Endothelial cell of umbilical vein (primary cell): ENCODE measurements around the gene HEYL. TPM values are rescaled to one million over a fixed set of nuclear protein-coding genes. Genes with fewer than 3 reads are reported as not detected.

ENCODE experiments used
- BruUV-seq: library from RNA; stranded (reverse); fragments of 400-500 nt; replicated peaks from 2 replicates; lab custom pipeline; 2021; lab: Mats Ljungman, UMichigan
- CTCF ChIA-PET: fragments of 300-600, 350-600 bp; sonication (Branson Sonifier 250); formaldehyde crosslinking; loops from one replicate; lab custom pipeline; 2021; ENCODE audit warnings: antibody characterized with exemption, inconsistent platforms; lab: Charles Lee
- POLR2A ChIA-PET: fragments of 300-600, 350-600 bp; sonication (Branson Sonifier 250); formaldehyde crosslinking; loops from one replicate; lab custom pipeline; 2021; ENCODE audit warnings: antibody characterized with exemption, inconsistent platforms; lab: Charles Lee
- DNase-seq: peaks from one replicate; pipeline ENCODE4 v3.0.0-alpha.2; 2011; ENCODE audit warnings: low read depth, low spot score
- FAIRE-seq: peaks from 2 replicates; lab custom pipeline; 2011; peaks lifted over from hg19 to GRCh38; lab: Jason Lieb, UNC
- H2AFZ ChIP-seq: 2 replicates; pipeline ENCODE4 v1.6.0; 2012; ENCODE audit warnings: low read depth, low read length, control low read depth, inconsistent platforms
- H3K27ac ChIP-seq: 2 replicates; pipeline ENCODE4 v1.5.1; 2011; ENCODE audit warnings: low read depth, mild to moderate bottlenecking, control low read depth, low read length, moderate library complexity; ENCODE audit not compliant: insufficient read depth
- H3K27me3 ChIP-seq, 2 experiments: 2 replicates each; pipeline versions ENCODE4 v1.6.0 to v1.6.1; 2011; ENCODE audit warnings: low read length in 2 of 2, mixed read lengths in 1 of 2; ENCODE audit not compliant: control insufficient read depth in 2 of 2, insufficient read depth in 2 of 2
- H3K36me3 ChIP-seq, 2 experiments: 2 replicates in 1 of 2; 3 replicates in 1 of 2; pipeline ENCODE4 v1.5.1; 2011; ENCODE audit warnings: low read length in 2 of 2, mild to moderate bottlenecking in 1 of 2, moderate library complexity in 1 of 2; ENCODE audit not compliant: control insufficient read depth in 2 of 2, insufficient read depth in 2 of 2; ENCODE audit errors: extremely low read depth in 1 of 2
- H3K4me1 ChIP-seq: 3 replicates; pipeline ENCODE4 v1.5.1; 2011; ENCODE audit warnings: mild to moderate bottlenecking, low read length; ENCODE audit not compliant: control insufficient read depth, insufficient read depth; ENCODE audit errors: extremely low read depth
- H3K4me2 ChIP-seq: 2 replicates; pipeline ENCODE4 v1.6.1; 2011; ENCODE audit warnings: low read length, control low read depth, mixed read lengths; ENCODE audit not compliant: insufficient read depth
- H3K4me3 ChIP-seq, 3 experiments: fragments of 200-600 bp in 1 of 3; sonication (generic), shearing (Covaris generic) in 1 of 3; replicated peaks in 1 of 3; 2 replicates each; pipeline ENCODE4 v1.5.1; 2011 to 2016; ENCODE audit warnings: control low read depth in 3 of 3, low read length in 3 of 3, mild to moderate bottlenecking in 2 of 3, inconsistent platforms in 1 of 3, low read depth in 1 of 3, moderate library complexity in 1 of 3; ENCODE audit not compliant: insufficient read depth in 1 of 3
- H3K79me2 ChIP-seq: 2 replicates; pipeline ENCODE4 v1.6.0; 2012; ENCODE audit warnings: low read length, inconsistent platforms; ENCODE audit not compliant: control insufficient read depth, insufficient read depth
- H3K9ac ChIP-seq: replicated peaks from 2 replicates; pipeline ENCODE3; 2011; ENCODE audit warnings: low read length, control low read depth; ENCODE audit not compliant: insufficient read depth; ENCODE audit errors: extremely low read depth
- H3K9me1 ChIP-seq: replicated peaks from 3 replicates; pipeline ENCODE4 v1.6.0; 2011; ENCODE audit warnings: mild to moderate bottlenecking, low read length; ENCODE audit not compliant: control insufficient read depth, insufficient read depth; ENCODE audit errors: extremely low read depth
- H3K9me3 ChIP-seq: replicated peaks from 2 replicates; pipeline ENCODE4 v1.5.1; 2012; ENCODE audit warnings: low read length, inconsistent platforms; ENCODE audit not compliant: control insufficient read depth, insufficient read depth
- H4K20me1 ChIP-seq: replicated peaks from 2 replicates; pipeline ENCODE3; 2011; ENCODE audit warnings: mild to moderate bottlenecking, low read length; ENCODE audit not compliant: control insufficient read depth, insufficient read depth; ENCODE audit errors: extremely low read depth
- EZH2 ChIP-seq: IDR thresholded peaks from 2 replicates; pipeline ENCODE4 v1.6.1; 2012; ENCODE audit warnings: borderline replicate concordance, low read depth, mild to moderate bottlenecking, moderate library complexity, low read length, inconsistent platforms; ENCODE audit not compliant: severe bottlenecking
- FOS ChIP-seq: IDR thresholded peaks from 2 replicates; pipeline ENCODE4 v1.6.1; 2011; ENCODE audit warnings: mild to moderate bottlenecking, low read length, moderate library complexity, borderline replicate concordance; ENCODE audit not compliant: insufficient read depth
- GATA2 ChIP-seq: IDR thresholded peaks from 2 replicates; pipeline ENCODE4 v1.7.0; 2011; ENCODE audit warnings: low read depth, mild to moderate bottlenecking, moderate library complexity, mixed read lengths, low read length; ENCODE audit not compliant: insufficient read length, insufficient read depth
- JUN ChIP-seq: IDR thresholded peaks from 2 replicates; pipeline ENCODE4 v1.6.1; 2011; ENCODE audit warnings: borderline replicate concordance, low read depth; ENCODE audit not compliant: insufficient read length, insufficient read depth
- MYC ChIP-seq: IDR thresholded peaks from one replicate; pipeline ENCODE4 v1.6.1; 2011; ENCODE audit warnings: mild to moderate bottlenecking, low read depth, low read length
- POLR2A ChIP-seq: IDR thresholded peaks from 2 replicates; pipeline ENCODE4 v1.6.1; 2012; ENCODE audit warnings: low read depth, mild to moderate bottlenecking, control low read depth, low read length
- POLR2AphosphoS5 ChIP-seq: IDR thresholded peaks from 2 replicates; pipeline ENCODE4 v1.6.1; 2012; ENCODE audit warnings: low read depth, mild to moderate bottlenecking, control low read depth, low read length, moderate library complexity; ENCODE audit not compliant: insufficient read depth
- dilution Hi-C: fragments of 300-500 bp; cut with MboI; formaldehyde crosslinking; loops from one replicate; pipeline ENCODE4 v1.15.0; 2019; ENCODE audit warnings: low sequenced_read_pairs; ENCODE audit not compliant: extremely low pct_ligation_motif_present
- intact Hi-C: fragments of 100-400 bp; cut with micrococcal nuclease; formaldehyde crosslinking; loops from one replicate; pipeline ENCODE4 v1.10.0; 2022
- polyA plus RNA-seq, 4 experiments: library from polyadenylated mRNA; depleted of rRNA in 3 of 4; stranded (reverse) in 3 of 4; unstranded in 1 of 4; fragments of >200 nt; gene quantifications; 2 replicates each; pipeline versions ENCODE4 v1.2.1 to v1.2.3, GENCODE V29; 2011 to 2012; ENCODE audit warnings: missing spikeins in 1 of 4
- total RNA-seq: library from RNA; stranded (reverse); gene quantifications from 2 replicates; pipeline ENCODE4 v1.2.3, GENCODE V29; 2021
- TF ChIP-seq, protein P1 (sequence below), 2 donors: IDR thresholded peaks; 1 replicate in 1 of 2; 2 replicates in 1 of 2; pipeline ENCODE4 v1.5.1; 2011; ENCODE audit warnings: low read length in 2 of 2, mild to moderate bottlenecking in 2 of 2, moderate library complexity in 2 of 2, control low read depth in 1 of 2, inconsistent platforms in 1 of 2, low read depth in 1 of 2; ENCODE audit not compliant: insufficient read depth in 1 of 2; ENCODE audit errors: extremely low read depth in 1 of 2
- TF ChIP-seq, protein P2 (sequence below): IDR thresholded peaks from 2 replicates; pipeline ENCODE4 v1.6.1; 2011; ENCODE audit not compliant: insufficient read depth, insufficient read length

HEYL gene
- total and polyA plus RNA-seq, 2 donors (not counting 3 experiments of a cell fraction or from before 2014, with no cell fraction given): not detected

- Histone ChIP-seq H3K4me1 (no peaks in the 10 kb centered on the region), H3K79me2 (no peaks in the 10 kb centered on the region), H3K9me1 (no peaks in the 10 kb centered on the region), H3K36me3 (no peaks in the 10 kb centered on the region), H4K20me1 (no peaks in the 10 kb centered on the region), H3K27ac (no peak overlapping the region), H3K9ac (no peak overlapping the region), H3K9me3 (no peaks in the 10 kb centered on the region), H3K27me3 (peaks cover 37 to 45% of the 10 kb centered on the region in 2 experiments), H2AFZ (no peak overlapping the region), H3K4me2 (no peak overlapping the region), H3K4me3 (no peak overlapping the region)
- no TSS peak for BruUV-seq
- no peak for FAIRE-seq
- DNase-seq: no peak
- ChIA-PET CTCF (interaction anchor here (3.0 to 3.1 kb wide), 2 partner anchors 9 to 22 kb away, joined by 20 to 29 read pairs; partner anchors contain the start of gene NT5C1A), POLR2A (no interaction called here)
- TF ChIP-seq, protein P1, sequence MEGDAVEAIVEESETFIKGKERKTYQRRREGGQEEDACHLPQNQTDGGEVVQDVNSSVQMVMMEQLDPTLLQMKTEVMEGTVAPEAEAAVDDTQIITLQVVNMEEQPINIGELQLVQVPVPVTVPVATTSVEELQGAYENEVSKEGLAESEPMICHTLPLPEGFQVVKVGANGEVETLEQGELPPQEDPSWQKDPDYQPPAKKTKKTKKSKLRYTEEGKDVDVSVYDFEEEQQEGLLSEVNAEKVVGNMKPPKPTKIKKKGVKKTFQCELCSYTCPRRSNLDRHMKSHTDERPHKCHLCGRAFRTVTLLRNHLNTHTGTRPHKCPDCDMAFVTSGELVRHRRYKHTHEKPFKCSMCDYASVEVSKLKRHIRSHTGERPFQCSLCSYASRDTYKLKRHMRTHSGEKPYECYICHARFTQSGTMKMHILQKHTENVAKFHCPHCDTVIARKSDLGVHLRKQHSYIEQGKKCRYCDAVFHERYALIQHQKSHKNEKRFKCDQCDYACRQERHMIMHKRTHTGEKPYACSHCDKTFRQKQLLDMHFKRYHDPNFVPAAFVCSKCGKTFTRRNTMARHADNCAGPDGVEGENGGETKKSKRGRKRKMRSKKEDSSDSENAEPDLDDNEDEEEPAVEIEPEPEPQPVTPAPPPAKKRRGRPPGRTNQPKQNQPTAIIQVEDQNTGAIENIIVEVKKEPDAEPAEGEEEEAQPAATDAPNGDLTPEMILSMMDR (IDR thresholded peaks at IDR 0.05; ENCODE audit: extremely low read depth in 1 of 2, insufficient read depth in 1 of 2, low read depth in 1 of 2, low read length in 2 of 2): no peak
- dilution Hi-C loops: no loop called here
- intact Hi-C loops: no loop called here
Measured at GRCh38 chr1:39679821-39680220, 40.4 kb upstream of the HEYL start.

- Histone ChIP-seq H3K4me2 (no peak overlapping the region), H3K9ac (no peak overlapping the region), H3K79me2 (no peaks in the 10 kb centered on the region), H2AFZ (no peak overlapping the region), H3K36me3 (no peaks in the 10 kb centered on the region), H3K9me1 (no peaks in the 10 kb centered on the region), H4K20me1 (no peaks in the 10 kb centered on the region), H3K4me1 (no peaks in the 10 kb centered on the region), H3K9me3 (no peaks in the 10 kb centered on the region), H3K4me3 (no peak overlapping the region), H3K27ac (no peak overlapping the region), H3K27me3 (peaks cover 39 to 43% of the 10 kb centered on the region in 2 experiments)
- intact Hi-C loops (no loop called here), dilution Hi-C loops (no loop called here)
- BruUV-seq: no TSS peak
- CTCF ChIA-PET: interaction anchor here (1.1 kb wide), 1 partner anchor 21 kb away, joined by 3 read pairs; no protein-coding TSS in a partner anchor
- FAIRE-seq (no peak), DNase-seq (no peak)
- POLR2A ChIA-PET: no interaction called here
- TF ChIP-seq, protein P1 (IDR thresholded peaks at IDR 0.05; ENCODE audit: extremely low read depth in 1 of 2, insufficient read depth in 1 of 2, low read depth in 1 of 2, low read length in 2 of 2): no peak
- TF ChIP-seq MYC: no peak
- TF ChIP-seq JUN: no peak
- TF ChIP-seq FOS: no peak
- TF ChIP-seq POLR2A: no peak
- no peak for TF ChIP-seq EZH2
- no peak for TF ChIP-seq GATA2
- TF ChIP-seq, protein P2, sequence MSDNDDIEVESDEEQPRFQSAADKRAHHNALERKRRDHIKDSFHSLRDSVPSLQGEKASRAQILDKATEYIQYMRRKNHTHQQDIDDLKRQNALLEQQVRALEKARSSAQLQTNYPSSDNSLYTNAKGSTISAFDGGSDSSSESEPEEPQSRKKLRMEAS: no peak
- no peak for TF ChIP-seq POLR2AphosphoS5
Measured at GRCh38 chr1:39678889-39679288, 39.4 kb upstream of the HEYL start.
